HepG2 (cell line): ENCODE data around the gene FMC1.

Experiments used
- ETS1 ChIP-seq: sonication (generic); formaldehyde crosslinking; IDR thresholded peaks from 2 replicates; pipeline ENCODE4 v1.4.0; 2020; ENCODE audit warnings: missing genetic modification reagents
- FUBP1 ChIP-seq: sonication (generic); formaldehyde crosslinking; IDR thresholded peaks from 2 replicates; pipeline ENCODE4 v1.5.1; 2020; ENCODE audit warnings: missing genetic modification reagents, mild to moderate bottlenecking, borderline replicate concordance
- HDAC6 ChIP-seq: fragments of 200-600 bp; sonication (generic); IDR thresholded peaks from 2 replicates; pipeline ENCODE4 v1.7.0; 2017; ENCODE audit warnings: mild to moderate bottlenecking, antibody characterized with exemption, low read length, low read depth
- SOX6 ChIP-seq, 2 experiments: fragments of 450-650 bp in 1 of 2; sonication (generic) in 1 of 2; formaldehyde crosslinking in 1 of 2; IDR thresholded peaks; 2 replicates each; pipeline versions ENCODE4 v1.4.0 to v1.6.1; 2017 to 2020; ENCODE audit warnings: antibody characterized with exemption in 1 of 2, mild to moderate bottlenecking in 1 of 2, missing genetic modification reagents in 1 of 2
- SRSF9 ChIP-seq: fragments of 200-400 bp; formaldehyde crosslinking; IDR thresholded peaks from 2 replicates; pipeline ENCODE4 v1.6.1; 2018; ENCODE audit warnings: borderline replicate concordance, mild to moderate bottlenecking, low read depth, low read length; ENCODE audit not compliant: insufficient read depth, poor library complexity, severe bottlenecking
- STAT6 ChIP-seq: sonication (generic); formaldehyde crosslinking; IDR thresholded peaks from 2 replicates; pipeline ENCODE4 v1.4.0; 2020; ENCODE audit warnings: missing genetic modification reagents, mild to moderate bottlenecking, borderline replicate concordance
- TCF7L2 ChIP-seq: IDR thresholded peaks from 2 replicates; pipeline ENCODE4 v1.6.1; 2011; ENCODE audit warnings: mild to moderate bottlenecking, low read depth, low read length, moderate library complexity
- ZKSCAN1 ChIP-seq: fragments of 150-350 bp; IDR thresholded peaks from 2 replicates; pipeline ENCODE4 v1.6.1; 2014; ENCODE audit warnings: low read length
- TF ChIP-seq, protein P1 (sequence below): sonication (generic); formaldehyde crosslinking; IDR thresholded peaks from 2 replicates; pipeline ENCODE4 v1.5.0; 2020; ENCODE audit warnings: mild to moderate bottlenecking, missing genetic modification reagents, moderate library complexity

GRCh38 chr7:139367438-139368155, 26.5 kb downstream of the FMC1 start:
- TF ChIP-seq ZKSCAN1 (no peak), TCF7L2 (no peak), SOX6 (IDR thresholded peaks at IDR 0.05) (no peak), SOX6 (CRISPR knock-in tag; IDR thresholded peaks at IDR 0.05) (no peak), STAT6 (CRISPR knock-in tag) (no peak), HDAC6 (no peak), ETS1 (CRISPR knock-in tag) (no peak), FUBP1 (CRISPR knock-in tag) (no peak), SRSF9 (no peak)
- TF ChIP-seq, protein P1, sequence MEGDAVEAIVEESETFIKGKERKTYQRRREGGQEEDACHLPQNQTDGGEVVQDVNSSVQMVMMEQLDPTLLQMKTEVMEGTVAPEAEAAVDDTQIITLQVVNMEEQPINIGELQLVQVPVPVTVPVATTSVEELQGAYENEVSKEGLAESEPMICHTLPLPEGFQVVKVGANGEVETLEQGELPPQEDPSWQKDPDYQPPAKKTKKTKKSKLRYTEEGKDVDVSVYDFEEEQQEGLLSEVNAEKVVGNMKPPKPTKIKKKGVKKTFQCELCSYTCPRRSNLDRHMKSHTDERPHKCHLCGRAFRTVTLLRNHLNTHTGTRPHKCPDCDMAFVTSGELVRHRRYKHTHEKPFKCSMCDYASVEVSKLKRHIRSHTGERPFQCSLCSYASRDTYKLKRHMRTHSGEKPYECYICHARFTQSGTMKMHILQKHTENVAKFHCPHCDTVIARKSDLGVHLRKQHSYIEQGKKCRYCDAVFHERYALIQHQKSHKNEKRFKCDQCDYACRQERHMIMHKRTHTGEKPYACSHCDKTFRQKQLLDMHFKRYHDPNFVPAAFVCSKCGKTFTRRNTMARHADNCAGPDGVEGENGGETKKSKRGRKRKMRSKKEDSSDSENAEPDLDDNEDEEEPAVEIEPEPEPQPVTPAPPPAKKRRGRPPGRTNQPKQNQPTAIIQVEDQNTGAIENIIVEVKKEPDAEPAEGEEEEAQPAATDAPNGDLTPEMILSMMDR (CRISPR knock-in tag): no peak
